NCI-H187 treated with DMSO at 0.1 percent for 48 hours (cell line): ENCODE data around the gene OAS2.
"Not testable (repeated sequence)": the region's sequence is repeated elsewhere in the genome, so short reads cannot be mapped to it uniquely, and the experiment has no call there.

Experiments
- DNase-seq: peaks from one replicate; lab custom pipeline; 2025; lab: John Stamatoyannopoulos, UW

The OAS2 gene

GRCh38 chr12:112985642-112986290 is 7.4 kb downstream of the OAS2 start:
- no peak for DNase-seq

- DNase-seq: no peak
Observed at GRCh38 chr12:112986291-112986800, 8.0 kb downstream of the OAS2 start.

GRCh38 chr12:112987561-112987960 is 9.2 kb downstream of the OAS2 start:
- DNase-seq: no peak

- DNase-seq: no peak
Observed at GRCh38 chr12:112988224-112988623, 9.9 kb downstream of the OAS2 start.

GRCh38 chr12:112988823-112989385 is 10.6 kb downstream of the OAS2 start:
- DNase-seq: not testable (repeated sequence)

- no peak for DNase-seq
Observed at GRCh38 chr12:112989806-112990205, 11.5 kb downstream of the OAS2 start.

GRCh38 chr12:112992541-112993398 is 14.5 kb downstream of the OAS2 start:
- peak; percentile 9 for DNase-seq

GRCh38 chr12:112995008-112995407 is 16.7 kb downstream of the OAS2 start:
- no peak for DNase-seq

- DNase-seq: no peak
Observed at GRCh38 chr12:112996501-112996900, 18.2 kb downstream of the OAS2 start.

GRCh38 chr12:112997506-112997905 is 19.2 kb downstream of the OAS2 start:
- no peak for DNase-seq

GRCh38 chr12:112998987-112999767 is 20.9 kb downstream of the OAS2 start:
- DNase-seq: no peak

GRCh38 chr12:113000433-113000832 is 22.1 kb downstream of the OAS2 start:
- DNase-seq: no peak

GRCh38 chr12:113002155-113002554 is 23.8 kb downstream of the OAS2 start:
- no peak for DNase-seq

GRCh38 chr12:113002676-113003075 is 24.4 kb downstream of the OAS2 start:
- no peak for DNase-seq

- no peak for DNase-seq
Observed at GRCh38 chr12:113003636-113004035, 25.3 kb downstream of the OAS2 start.

- DNase-seq: no peak
Observed at GRCh38 chr12:113005762-113006161, 27.4 kb downstream of the OAS2 start.

GRCh38 chr12:113006206-113006605 is 27.9 kb downstream of the OAS2 start:
- no peak for DNase-seq

- DNase-seq: no peak
Observed at GRCh38 chr12:113006641-113007040, 28.3 kb downstream of the OAS2 start.

- no peak for DNase-seq
Observed at GRCh38 chr12:113007166-113007565, 28.8 kb downstream of the OAS2 start.

- DNase-seq: no peak
Observed at GRCh38 chr12:113010701-113011100, 32.4 kb downstream of the OAS2 start.

GRCh38 chr12:113014565-113014964 is 36.2 kb downstream of the OAS2 start:
- DNase-seq: no peak

GRCh38 chr12:113016796-113017195 is 38.5 kb downstream of the OAS2 start:
- DNase-seq: no peak
